Tibial nerve (tissue), 4 donors: ENCODE results near the gene ZFPM1. TPM values are rescaled to one million over a fixed set of nuclear protein-coding genes. Genes with fewer than 3 reads are reported as not detected.

Experiments
- DNase-seq, 2 donors: peaks; one replicate each; pipeline ENCODE4 v3.0.0-alpha.2; 2019; ENCODE audit warnings: low spot score in 2 of 2
- H3K27ac ChIP-seq, 4 donors: fragments of 200-600 bp; sonication (generic) in 3 of 4; one replicate each; pipeline ENCODE4 v1.5.1; 2017 to 2019; ENCODE audit warnings: mild to moderate bottlenecking in 1 of 4
- H3K27me3 ChIP-seq, 2 donors: fragments of 200-600 bp; sonication (generic) in 1 of 2; one replicate each; pipeline versions ENCODE4 v1.5.1 to v1.6.0; 2017 to 2019
- H3K36me3 ChIP-seq, 3 donors: fragments of 200-600 bp; sonication (generic); one replicate each; pipeline ENCODE4 v1.5.1; 2018 to 2019
- H3K4me1 ChIP-seq, 4 donors: fragments of 200-600 bp; sonication (generic) in 3 of 4; one replicate each; pipeline ENCODE4 v1.5.1; 2017 to 2019
- H3K4me3 ChIP-seq, 4 donors: fragments of 200-600 bp; sonication (generic) in 3 of 4; one replicate each; pipeline ENCODE4 v1.5.1; 2017 to 2019; ENCODE audit warnings: mild to moderate bottlenecking in 1 of 4, moderate library complexity in 1 of 4
- H3K9me3 ChIP-seq, 4 donors: fragments of 200-600 bp; sonication (generic) in 3 of 4; one replicate each; pipeline ENCODE4 v1.5.1; 2017 to 2019
- EP300 ChIP-seq, 2 donors: sonication (generic); formaldehyde crosslinking; IDR thresholded peaks; one replicate each; pipeline ENCODE4 v1.6.1; 2017; ENCODE audit warnings: antibody characterized with exemption in 2 of 2, mild to moderate bottlenecking in 1 of 2
- POLR2A ChIP-seq, 2 donors: fragments of 450-650 bp; IDR thresholded peaks; one replicate each; pipeline ENCODE4 v1.6.1; 2017; ENCODE audit warnings: antibody characterized with exemption in 2 of 2, mild to moderate bottlenecking in 2 of 2, moderate library complexity in 2 of 2
- WGBS, 2 donors: methylation state at CpG; one replicate each; pipeline ENCODE4 v1.1.5; 2018; 5-methylcytosine and 5-hydroxymethylcytosine counted together
- total RNA-seq, 4 donors: library from RNA; depleted of rRNA; stranded (reverse); fragments of >200 nt; gene quantifications; one replicate each; pipeline ENCODE4 v1.1.0, GENCODE V29; 2016
- TF ChIP-seq, protein P1 (sequence below), 5 experiments: fragments of 200-600 bp in 3 of 5; fragments of 450-650 bp in 2 of 5; sonication (generic) in 3 of 5; IDR thresholded peaks; one replicate each; pipeline ENCODE4 v1.5.1; 2016 to 2019; ENCODE audit warnings: antibody characterized with exemption in 5 of 5, mild to moderate bottlenecking in 3 of 5, moderate library complexity in 2 of 5

Gene ZFPM1
- total RNA-seq, 4 donors from 2014 or later: 0.44 to 1.2 (median 0.71) TPM

DNA sequence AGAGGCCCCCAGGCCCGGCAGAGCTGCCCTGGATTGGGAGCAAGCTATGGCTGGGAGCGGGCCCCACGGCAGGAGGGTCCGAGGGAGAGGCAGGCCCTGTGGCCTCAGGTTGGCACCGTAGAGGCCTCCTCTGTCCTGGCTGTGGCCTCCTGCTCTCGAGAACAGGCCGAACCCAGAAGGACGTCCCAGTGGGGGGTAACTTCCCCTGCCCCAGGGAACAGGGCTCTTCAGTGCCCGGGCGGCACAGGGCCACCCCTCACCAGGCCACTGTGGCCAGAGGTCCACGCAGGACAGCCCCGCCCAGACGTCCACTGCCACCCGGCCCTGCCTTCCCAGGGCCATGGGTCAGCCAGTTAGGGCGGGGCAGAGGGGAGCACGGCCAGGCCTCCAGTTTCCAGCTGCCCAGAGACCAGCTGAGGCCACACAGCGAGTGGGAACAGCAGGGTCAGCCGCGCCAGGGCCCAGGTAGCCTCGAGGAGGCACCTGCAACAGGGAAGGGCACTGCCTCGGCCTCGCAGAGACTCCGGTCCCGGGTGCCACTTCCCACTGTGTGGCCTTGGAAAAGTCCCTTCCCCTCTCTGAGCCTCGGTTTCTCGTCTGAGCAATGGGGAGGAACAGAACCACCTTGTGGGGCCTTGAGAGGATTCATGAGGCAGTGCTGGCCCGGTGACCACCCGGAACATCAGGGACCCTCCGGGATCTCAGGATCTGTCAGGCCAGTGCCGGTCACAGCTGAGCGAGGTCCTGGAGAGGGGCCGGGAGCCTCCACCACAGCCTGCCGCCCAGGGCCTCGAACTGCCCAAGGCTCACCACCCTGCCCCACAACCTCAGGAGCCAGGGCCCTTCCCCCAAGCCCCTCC is 38.3 kb upstream of the ZFPM1 start:
- TF ChIP-seq EP300 (IDR thresholded peaks at IDR 0.05) (no peak), POLR2A (IDR thresholded peaks at IDR 0.05) (no peak)
- TF ChIP-seq, protein P1, sequence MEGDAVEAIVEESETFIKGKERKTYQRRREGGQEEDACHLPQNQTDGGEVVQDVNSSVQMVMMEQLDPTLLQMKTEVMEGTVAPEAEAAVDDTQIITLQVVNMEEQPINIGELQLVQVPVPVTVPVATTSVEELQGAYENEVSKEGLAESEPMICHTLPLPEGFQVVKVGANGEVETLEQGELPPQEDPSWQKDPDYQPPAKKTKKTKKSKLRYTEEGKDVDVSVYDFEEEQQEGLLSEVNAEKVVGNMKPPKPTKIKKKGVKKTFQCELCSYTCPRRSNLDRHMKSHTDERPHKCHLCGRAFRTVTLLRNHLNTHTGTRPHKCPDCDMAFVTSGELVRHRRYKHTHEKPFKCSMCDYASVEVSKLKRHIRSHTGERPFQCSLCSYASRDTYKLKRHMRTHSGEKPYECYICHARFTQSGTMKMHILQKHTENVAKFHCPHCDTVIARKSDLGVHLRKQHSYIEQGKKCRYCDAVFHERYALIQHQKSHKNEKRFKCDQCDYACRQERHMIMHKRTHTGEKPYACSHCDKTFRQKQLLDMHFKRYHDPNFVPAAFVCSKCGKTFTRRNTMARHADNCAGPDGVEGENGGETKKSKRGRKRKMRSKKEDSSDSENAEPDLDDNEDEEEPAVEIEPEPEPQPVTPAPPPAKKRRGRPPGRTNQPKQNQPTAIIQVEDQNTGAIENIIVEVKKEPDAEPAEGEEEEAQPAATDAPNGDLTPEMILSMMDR (IDR thresholded peaks at IDR 0.05): no peak
- no peaks in the 10 kb centered on the region for H3K4me1 ChIP-seq
- WGBS, 2 donors: 86% methylated on average over 14 to 22 of the region's 34 CpGs

DNA sequence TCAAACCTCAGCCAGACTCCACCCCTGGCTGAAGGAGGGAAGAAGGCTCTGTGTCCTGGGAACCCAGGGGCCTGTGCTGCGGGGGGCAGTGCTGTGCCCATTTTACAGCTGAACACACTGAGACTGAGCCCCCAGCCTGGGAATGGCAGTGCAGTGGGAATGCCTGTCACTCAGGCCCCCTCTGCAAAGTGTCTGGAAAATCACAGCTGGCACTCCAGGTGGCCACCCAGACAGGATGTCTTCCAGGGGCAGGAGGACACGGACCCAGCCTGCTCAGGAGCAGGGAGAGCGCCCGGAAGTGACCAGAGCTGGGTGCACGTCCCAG is 37.7 kb upstream of the ZFPM1 start:
- no peaks in the 10 kb centered on the region for H3K4me1 ChIP-seq

More for the DNA sequence above, 38.3 kb upstream of the ZFPM1 start:
- H3K27me3 ChIP-seq: peaks cover 0 to 3% of the 10 kb centered on the region in 2 donors
- H3K36me3 ChIP-seq: no peaks in the 10 kb centered on the region
- H3K4me3 ChIP-seq: no peak overlapping the region
- DNase-seq: no peak
- H3K27ac ChIP-seq: no peak overlapping the region
- no peaks in the 10 kb centered on the region for H3K9me3 ChIP-seq

DNA sequence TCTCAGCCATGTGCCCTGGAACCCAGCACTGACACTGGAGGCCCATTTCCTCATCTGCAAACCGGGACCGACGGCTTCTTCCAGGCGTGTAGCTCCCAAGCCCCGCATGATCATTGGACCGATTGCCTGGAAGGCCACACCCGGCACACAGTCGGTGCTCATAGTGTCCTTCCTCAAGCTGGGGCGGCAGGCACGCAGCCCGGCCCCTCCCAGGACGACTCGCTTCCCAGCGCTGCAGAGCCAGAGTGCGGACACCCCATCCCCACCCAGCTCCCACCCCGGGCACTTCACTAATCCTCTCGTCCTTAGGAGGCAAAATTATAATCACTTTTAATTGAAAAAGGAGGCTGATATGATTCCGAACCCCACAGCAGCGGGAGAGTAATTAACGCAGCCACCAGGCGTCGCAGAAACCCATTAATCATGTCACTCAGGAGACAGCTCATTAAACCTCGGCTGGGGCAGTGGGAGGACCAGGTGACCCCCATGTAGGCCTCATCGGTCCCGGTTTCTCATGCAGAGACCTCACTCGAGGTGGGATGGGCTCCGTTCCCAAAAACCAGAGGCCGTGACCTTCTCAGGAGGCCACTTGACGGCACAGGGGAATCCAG is 37.3 kb upstream of the ZFPM1 start:
- Histone ChIP-seq H3K4me1 (no peaks in the 10 kb centered on the region), H3K36me3 (no peaks in the 10 kb centered on the region), H3K27me3 (peaks cover 0 to 3% of the 10 kb centered on the region in 2 donors), H3K4me3 (no peak overlapping the region), H3K27ac (no peak overlapping the region), H3K9me3 (no peaks in the 10 kb centered on the region)
- 81 to 82% methylated on average over 26 to 29 of the region's 29 CpGs for WGBS, 2 donors
- DNase-seq: no peak
- TF ChIP-seq POLR2A (IDR thresholded peaks at IDR 0.05) (no peak), EP300 (IDR thresholded peaks at IDR 0.05) (no peak)
- TF ChIP-seq, protein P1 (IDR thresholded peaks at IDR 0.05): no peak

More for the DNA sequence above, 37.7 kb upstream of the ZFPM1 start:
- no peak for DNase-seq
- Histone ChIP-seq H3K9me3 (no peaks in the 10 kb centered on the region), H3K4me3 (no peak overlapping the region), H3K36me3 (no peaks in the 10 kb centered on the region), H3K27me3 (peaks cover 0 to 3% of the 10 kb centered on the region in 2 donors), H3K27ac (no peak overlapping the region)
- TF ChIP-seq, protein P1 (IDR thresholded peaks at IDR 0.05): no peak
- TF ChIP-seq POLR2A (IDR thresholded peaks at IDR 0.05) (no peak), EP300 (IDR thresholded peaks at IDR 0.05) (no peak)
- WGBS, 2 donors: 80 to 88% methylated on average over 3 to 5 of the region's 5 CpGs

DNA sequence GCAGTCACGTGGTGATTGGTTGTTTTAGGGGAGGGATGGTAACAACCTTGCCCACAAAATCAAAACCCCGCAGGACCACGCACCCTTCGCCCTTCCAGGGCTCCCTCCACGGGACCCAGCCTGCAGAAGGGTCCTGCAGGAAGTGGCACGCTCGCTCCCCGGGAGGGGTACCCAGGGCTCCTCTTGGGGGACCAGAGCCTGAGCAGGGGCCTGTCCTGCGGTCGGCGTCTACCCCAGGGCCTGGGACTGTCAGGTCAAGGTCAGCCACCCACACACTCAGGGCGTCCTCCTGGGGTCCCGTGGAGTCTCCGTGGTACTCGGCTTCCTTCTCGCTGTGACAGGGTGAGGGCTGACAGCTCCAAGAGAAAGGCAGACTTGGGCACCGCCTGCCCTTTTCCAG is 36.4 kb upstream of the ZFPM1 start:
- 80 to 83% methylated on average over 11 to 17 of the region's 17 CpGs for WGBS, 2 donors
- Histone ChIP-seq H3K4me1 (no peaks in the 10 kb centered on the region), H3K27me3 (peaks cover 0 to 3% of the 10 kb centered on the region in 2 donors), H3K4me3 (no peak overlapping the region), H3K9me3 (no peaks in the 10 kb centered on the region), H3K27ac (no peak overlapping the region), H3K36me3 (no peaks in the 10 kb centered on the region)
- TF ChIP-seq EP300 (IDR thresholded peaks at IDR 0.05) (no peak), POLR2A (IDR thresholded peaks at IDR 0.05) (no peak)
- TF ChIP-seq, protein P1 (IDR thresholded peaks at IDR 0.05): no peak
- DNase-seq: no peak
